ENCODE results near the gene SLC16A4. TPM values are rescaled to one million over a fixed set of nuclear protein-coding genes. Genes with fewer than 3 reads are reported as not detected.

Gene SLC16A4
- total RNA-seq, 2 experiments from 2014 or later: 0.27 TPM; not detected in 1

Other genes starting within 250 kb of the SLC16A4 start
- gene SLC6A17, start 240.5 kb downstream of the SLC16A4 start, total RNA-seq: not detected
- 1 to 10 TPM; 7.1 to 8.2 TPM for gene KCNC4, start 180.7 kb downstream of the SLC16A4 start, total RNA-seq
- gene RBM15, start 51.6 kb downstream of the SLC16A4 start, total RNA-seq: 10 to 100 TPM; 69.9 to 71.2 TPM
- gene LAMTOR5, start 16.7 kb upstream of the SLC16A4 start, total RNA-seq: 100 to 1,000 TPM; 113 to 120 TPM
- not detected for gene PROK1, start 60.1 kb upstream of the SLC16A4 start, total RNA-seq
- not detected for gene KCNA10, start 128.1 kb upstream of the SLC16A4 start, total RNA-seq
- gene KCNA2, start 215.3 kb upstream of the SLC16A4 start, total RNA-seq: 1 to 10 TPM; 3.5 to 3.9 TPM

All from activated CD4-positive, alpha-beta T cell treated with anti-CD3 and anti-CD28 coated beads, Interleukin-2, amount 10 ng/mL, durations not matched to agents 7 days and 5 days (primary cell).